ENCODE results near the gene MEGF11.

MEGF11 gene

DNA sequence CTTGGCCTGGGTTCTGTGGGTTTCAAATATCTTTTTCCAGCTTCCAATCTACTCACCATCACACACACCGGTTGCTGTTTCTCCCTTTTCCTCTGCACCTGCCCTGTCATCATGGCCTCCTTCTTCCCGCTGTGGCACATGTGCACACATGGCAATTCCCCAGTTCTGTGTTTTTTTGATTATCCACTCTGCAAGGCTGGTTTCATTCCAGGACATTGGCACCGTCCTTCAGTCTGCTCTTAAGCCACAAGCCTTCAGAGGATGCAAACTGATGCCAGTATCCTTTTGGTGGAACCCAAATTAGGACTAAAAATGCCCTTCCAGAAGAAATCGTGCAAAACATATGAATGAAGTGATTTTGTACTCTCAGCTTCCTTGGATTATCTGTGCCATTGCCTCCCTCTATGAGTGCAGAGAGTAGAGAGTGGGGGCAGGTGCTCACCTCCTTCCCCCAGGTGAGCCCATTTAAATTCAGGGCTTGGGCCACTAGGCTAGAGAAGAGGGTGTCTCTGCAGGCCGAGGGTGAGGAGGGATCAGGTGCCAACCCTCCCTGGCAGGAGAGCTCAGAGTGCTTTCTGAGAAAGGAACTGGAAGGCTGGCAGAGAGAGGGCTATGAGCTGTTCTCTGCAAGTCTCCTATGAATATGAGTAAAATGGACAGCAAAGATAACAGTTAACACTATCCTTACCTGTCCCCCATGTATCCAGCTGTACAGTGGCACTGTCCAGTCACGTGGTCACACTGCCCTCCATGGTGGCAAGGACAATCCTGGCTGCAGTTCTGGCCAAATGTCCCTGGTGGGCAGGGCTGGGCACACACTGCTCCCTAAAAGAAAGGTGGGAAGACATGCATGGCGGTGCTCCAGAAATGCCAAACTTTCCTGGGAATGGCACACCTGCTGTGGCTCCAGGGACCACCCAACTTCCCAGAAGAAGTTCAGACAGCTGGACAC, 283.4 kb downstream of the MEGF11 start:
- no peak for TF ChIP-seq RARB (CRISPR knock-in tag; IDR thresholded peaks at IDR 0.05)
- TF ChIP-seq, protein P1, sequence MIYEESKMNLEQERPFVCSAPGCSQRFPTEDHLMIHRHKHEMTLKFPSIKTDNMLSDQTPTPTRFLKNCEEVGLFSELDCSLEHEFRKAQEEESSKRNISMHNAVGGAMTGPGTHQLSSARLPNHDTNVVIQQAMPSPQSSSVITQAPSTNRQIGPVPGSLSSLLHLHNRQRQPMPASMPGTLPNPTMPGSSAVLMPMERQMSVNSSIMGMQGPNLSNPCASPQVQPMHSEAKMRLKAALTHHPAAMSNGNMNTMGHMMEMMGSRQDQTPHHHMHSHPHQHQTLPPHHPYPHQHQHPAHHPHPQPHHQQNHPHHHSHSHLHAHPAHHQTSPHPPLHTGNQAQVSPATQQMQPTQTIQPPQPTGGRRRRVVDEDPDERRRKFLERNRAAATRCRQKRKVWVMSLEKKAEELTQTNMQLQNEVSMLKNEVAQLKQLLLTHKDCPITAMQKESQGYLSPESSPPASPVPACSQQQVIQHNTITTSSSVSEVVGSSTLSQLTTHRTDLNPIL (CRISPR knock-in tag; IDR thresholded peaks at IDR 0.05; ENCODE audit: low read depth) = no peak
- no peak for TF ChIP-seq TCF4 (CRISPR knock-in tag; IDR thresholded peaks at IDR 0.05; ENCODE audit: borderline replicate concordance)
- no peak for TF ChIP-seq PPARA (CRISPR knock-in tag; IDR thresholded peaks at IDR 0.05; ENCODE audit: borderline replicate concordance)
- TF ChIP-seq ZFP3 (CRISPR knock-in tag; IDR thresholded peaks at IDR 0.05) = no peak
- no peak for TF ChIP-seq ZC3H10 (CRISPR knock-in tag; IDR thresholded peaks at IDR 0.05)
- TF ChIP-seq ZFP30 (CRISPR knock-in tag; IDR thresholded peaks at IDR 0.05) = no peak
- no peak for TF ChIP-seq CSDC2 (CRISPR knock-in tag; IDR thresholded peaks at IDR 0.05)
- ATAC-seq = no peak

DNA sequence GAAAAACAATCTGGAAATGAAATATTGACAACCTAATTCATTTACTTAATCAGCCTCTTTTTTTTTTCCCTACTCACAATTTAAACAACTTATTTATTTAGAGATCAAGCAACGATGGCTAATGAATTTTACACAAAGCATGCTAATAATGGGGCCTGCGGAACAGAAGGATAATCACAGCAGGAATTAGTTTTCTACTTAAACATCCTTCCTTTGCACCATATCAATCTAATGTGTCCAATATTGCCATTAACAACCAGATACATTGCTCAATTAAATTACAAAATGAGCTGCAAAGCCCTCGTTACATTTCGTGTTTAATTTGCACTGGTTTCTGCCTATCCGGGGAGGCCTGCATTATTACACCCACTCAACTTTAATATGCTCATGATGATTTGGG, 285.0 kb downstream of the MEGF11 start:
- ATAC-seq = no peak
- TF ChIP-seq POU6F1 (CRISPR knock-in tag; IDR thresholded peaks at IDR 0.05; ENCODE audit: borderline replicate concordance, low read depth) (no peak), ZFP3 (CRISPR knock-in tag; IDR thresholded peaks at IDR 0.05) (no peak), ZFP30 (CRISPR knock-in tag; IDR thresholded peaks at IDR 0.05) (no peak), ISL1 (CRISPR knock-in tag; IDR thresholded peaks at IDR 0.05) (no peak), BACH2 (CRISPR knock-in tag; IDR thresholded peaks at IDR 0.05; ENCODE audit: borderline replicate concordance) (no peak)
- TF ChIP-seq, protein P2, sequence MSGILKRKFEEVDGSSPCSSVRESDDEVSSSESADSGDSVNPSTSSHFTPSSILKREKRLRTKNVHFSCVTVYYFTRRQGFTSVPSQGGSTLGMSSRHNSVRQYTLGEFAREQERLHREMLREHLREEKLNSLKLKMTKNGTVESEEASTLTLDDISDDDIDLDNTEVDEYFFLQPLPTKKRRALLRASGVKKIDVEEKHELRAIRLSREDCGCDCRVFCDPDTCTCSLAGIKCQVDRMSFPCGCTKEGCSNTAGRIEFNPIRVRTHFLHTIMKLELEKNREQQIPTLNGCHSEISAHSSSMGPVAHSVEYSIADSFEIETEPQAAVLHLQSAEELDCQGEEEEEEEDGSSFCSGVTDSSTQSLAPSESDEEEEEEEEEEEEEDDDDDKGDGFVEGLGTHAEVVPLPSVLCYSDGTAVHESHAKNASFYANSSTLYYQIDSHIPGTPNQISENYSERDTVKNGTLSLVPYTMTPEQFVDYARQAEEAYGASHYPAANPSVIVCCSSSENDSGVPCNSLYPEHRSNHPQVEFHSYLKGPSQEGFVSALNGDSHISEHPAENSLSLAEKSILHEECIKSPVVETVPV (CRISPR knock-in tag; IDR thresholded peaks at IDR 0.05) = no peak

DNA sequence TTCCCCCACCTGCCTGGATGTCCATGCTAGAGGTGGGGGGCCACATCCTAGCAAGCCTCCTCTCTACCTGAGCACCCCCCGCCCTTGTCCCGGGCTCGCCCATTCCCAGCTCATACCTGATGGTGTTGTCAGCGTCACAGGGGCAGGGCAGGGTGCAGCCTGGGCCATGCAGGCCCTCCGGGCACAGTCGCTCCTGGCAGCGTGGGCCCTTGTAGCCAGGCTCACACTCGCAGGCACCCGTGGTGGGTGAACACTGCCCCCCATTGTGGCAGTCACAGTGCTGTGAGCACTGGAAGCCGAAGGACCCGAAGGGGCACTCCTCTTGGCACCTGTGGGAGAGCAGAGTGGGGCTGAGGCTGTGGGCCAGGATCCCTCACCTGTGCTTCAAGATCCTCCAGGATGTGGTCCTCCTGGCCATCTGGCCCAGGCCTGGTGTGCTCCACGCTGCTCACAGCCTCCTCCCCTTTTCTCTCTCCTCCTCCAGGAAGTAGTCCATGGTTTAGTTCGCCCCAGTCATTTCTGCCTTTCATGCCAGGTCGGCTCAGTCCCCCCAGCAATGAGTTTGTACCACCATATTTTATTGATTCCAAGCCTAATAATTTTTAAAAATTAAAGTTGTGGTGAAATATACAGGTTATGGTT, 288.6 kb downstream of the MEGF11 start:
- no peak for TF ChIP-seq BACH2 (CRISPR knock-in tag; IDR thresholded peaks at IDR 0.05; ENCODE audit: borderline replicate concordance)
- no peak for ATAC-seq

DNA sequence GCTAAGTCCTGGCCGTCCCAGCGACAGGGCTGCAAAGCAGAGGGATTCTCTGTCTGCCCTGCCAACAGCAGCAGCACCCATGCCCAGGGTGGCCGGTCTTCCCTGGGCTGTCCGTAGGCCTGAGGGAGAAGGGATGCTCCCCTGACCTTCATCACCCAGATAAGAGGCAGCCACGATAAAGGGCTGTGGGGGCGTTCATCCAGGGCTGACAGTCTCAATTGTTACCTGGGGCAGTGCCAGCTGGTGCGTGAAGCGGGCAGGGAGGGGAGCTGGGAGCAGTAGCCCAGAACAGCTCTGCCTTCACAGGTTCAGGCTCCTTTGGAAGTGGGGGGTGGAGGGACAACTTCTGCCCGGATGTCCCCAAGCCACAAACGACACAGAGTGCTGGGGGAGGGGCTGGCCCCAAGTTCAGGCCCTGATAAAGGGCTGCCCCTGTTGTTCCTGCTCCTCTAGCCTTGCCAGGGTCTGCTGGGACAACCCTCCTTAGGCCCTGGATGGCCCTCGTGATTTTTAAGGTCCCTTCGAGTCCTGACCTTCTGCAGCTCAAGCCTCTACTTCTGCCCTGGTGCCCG, 289.6 kb downstream of the MEGF11 start:
- ATAC-seq = no peak
- TF ChIP-seq ZNF565 (CRISPR knock-in tag; conservative IDR thresholded peaks at IDR 0.05; ENCODE audit: low read depth) = no peak

- no peak for TF ChIP-seq ZFP3 (CRISPR knock-in tag; IDR thresholded peaks at IDR 0.05)
- TF ChIP-seq RARB (CRISPR knock-in tag; IDR thresholded peaks at IDR 0.05) = no peak
- no peak for TF ChIP-seq OSR1 (CRISPR knock-in tag; IDR thresholded peaks at IDR 0.05)
- TF ChIP-seq PPARA (CRISPR knock-in tag; IDR thresholded peaks at IDR 0.05; ENCODE audit: borderline replicate concordance) = no peak
- TF ChIP-seq CSDC2 (CRISPR knock-in tag; IDR thresholded peaks at IDR 0.05) = no peak
- no peak for TF ChIP-seq ZNF565 (CRISPR knock-in tag; conservative IDR thresholded peaks at IDR 0.05; ENCODE audit: low read depth)
- no peak for TF ChIP-seq GLIS3 (CRISPR knock-in tag; IDR thresholded peaks at IDR 0.05)
- no peak for TF ChIP-seq ARNTL (CRISPR knock-in tag; IDR thresholded peaks at IDR 0.05; ENCODE audit: borderline replicate concordance, low read depth)
- no peak for ATAC-seq
Observed at GRCh38 chr15:65963358-65963757, 290.2 kb downstream of the MEGF11 start.

- ATAC-seq = no peak
- TF ChIP-seq, protein P3, sequence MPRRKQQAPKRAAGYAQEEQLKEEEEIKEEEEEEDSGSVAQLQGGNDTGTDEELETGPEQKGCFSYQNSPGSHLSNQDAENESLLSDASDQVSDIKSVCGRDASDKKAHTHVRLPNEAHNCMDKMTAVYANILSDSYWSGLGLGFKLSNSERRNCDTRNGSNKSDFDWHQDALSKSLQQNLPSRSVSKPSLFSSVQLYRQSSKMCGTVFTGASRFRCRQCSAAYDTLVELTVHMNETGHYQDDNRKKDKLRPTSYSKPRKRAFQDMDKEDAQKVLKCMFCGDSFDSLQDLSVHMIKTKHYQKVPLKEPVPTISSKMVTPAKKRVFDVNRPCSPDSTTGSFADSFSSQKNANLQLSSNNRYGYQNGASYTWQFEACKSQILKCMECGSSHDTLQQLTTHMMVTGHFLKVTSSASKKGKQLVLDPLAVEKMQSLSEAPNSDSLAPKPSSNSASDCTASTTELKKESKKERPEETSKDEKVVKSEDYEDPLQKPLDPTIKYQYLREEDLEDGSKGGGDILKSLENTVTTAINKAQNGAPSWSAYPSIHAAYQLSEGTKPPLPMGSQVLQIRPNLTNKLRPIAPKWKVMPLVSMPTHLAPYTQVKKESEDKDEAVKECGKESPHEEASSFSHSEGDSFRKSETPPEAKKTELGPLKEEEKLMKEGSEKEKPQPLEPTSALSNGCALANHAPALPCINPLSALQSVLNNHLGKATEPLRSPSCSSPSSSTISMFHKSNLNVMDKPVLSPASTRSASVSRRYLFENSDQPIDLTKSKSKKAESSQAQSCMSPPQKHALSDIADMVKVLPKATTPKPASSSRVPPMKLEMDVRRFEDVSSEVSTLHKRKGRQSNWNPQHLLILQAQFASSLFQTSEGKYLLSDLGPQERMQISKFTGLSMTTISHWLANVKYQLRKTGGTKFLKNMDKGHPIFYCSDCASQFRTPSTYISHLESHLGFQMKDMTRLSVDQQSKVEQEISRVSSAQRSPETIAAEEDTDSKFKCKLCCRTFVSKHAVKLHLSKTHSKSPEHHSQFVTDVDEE (CRISPR knock-in tag; IDR thresholded peaks at IDR 0.05) = no peak
- TF ChIP-seq ISL1 (CRISPR knock-in tag; IDR thresholded peaks at IDR 0.05) = no peak
- TF ChIP-seq ZC3H10 (CRISPR knock-in tag; IDR thresholded peaks at IDR 0.05) = no peak
- TF ChIP-seq ZFP30 (CRISPR knock-in tag; IDR thresholded peaks at IDR 0.05) = no peak
- no peak for TF ChIP-seq TOX (CRISPR knock-in tag; IDR thresholded peaks at IDR 0.05; ENCODE audit: borderline replicate concordance)
- no peak for TF ChIP-seq ZNF8 (CRISPR knock-in tag; IDR thresholded peaks at IDR 0.05)
- no peak for TF ChIP-seq ZNF565 (CRISPR knock-in tag; conservative IDR thresholded peaks at IDR 0.05; ENCODE audit: low read depth)
- no peak for TF ChIP-seq SNAI2 (CRISPR knock-in tag; IDR thresholded peaks at IDR 0.05)
- TF ChIP-seq POU6F1 (CRISPR knock-in tag; IDR thresholded peaks at IDR 0.05; ENCODE audit: borderline replicate concordance, low read depth) = no peak
- TF ChIP-seq GLIS3 (CRISPR knock-in tag; IDR thresholded peaks at IDR 0.05) = no peak
- TF ChIP-seq OSR1 (CRISPR knock-in tag; IDR thresholded peaks at IDR 0.05) = no peak
Observed at GRCh38 chr15:65962187-65962586, 291.4 kb downstream of the MEGF11 start.
